GM23248 (cell line): ENCODE results near the gene MCL1.

Source experiments
- EZH2 ChIP-seq: fragments of 200-600 bp; sonication (generic); IDR thresholded peaks from 2 replicates; pipeline ENCODE4 v1.6.1; 2018; ENCODE audit warnings: antibody characterized with exemption, mild to moderate bottlenecking; ENCODE audit not compliant: insufficient read depth, poor library complexity, severe bottlenecking
- EZH2phosphoT487 ChIP-seq: fragments of 200-600 bp; sonication (generic); IDR thresholded peaks from 2 replicates; pipeline ENCODE4 v1.6.1; 2018; ENCODE audit warnings: antibody characterized with exemption, moderate library complexity, mild to moderate bottlenecking, low read depth; ENCODE audit not compliant: insufficient read depth

GRCh38 chr1:150558761-150559655 is 20.4 kb downstream of the MCL1 start:
- TF ChIP-seq EZH2phosphoT487 (no peak), EZH2 (no peak)
